Kidney epithelial cell (primary cell): ENCODE results near the gene SEMA4B. TPM values are rescaled to one million over a fixed set of nuclear protein-coding genes. Genes with fewer than 3 reads are reported as not detected.

ENCODE experiments used
- DNase-seq: peaks from one replicate; pipeline ENCODE4 v3.0.0-alpha.2; 2010; ENCODE audit warnings: low read depth
- H3K27me3 ChIP-seq: 2 replicates; pipeline ENCODE4 v1.6.0; 2011; ENCODE audit warnings: low read length; ENCODE audit not compliant: control insufficient read depth, insufficient read depth
- H3K36me3 ChIP-seq: 2 replicates; pipeline ENCODE4 v1.5.1; 2011; ENCODE audit warnings: low read length; ENCODE audit not compliant: control insufficient read depth, insufficient read depth
- H3K4me3 ChIP-seq: 2 replicates; pipeline ENCODE4 v1.5.1; 2011; ENCODE audit warnings: low read depth, mild to moderate bottlenecking, control low read depth, low read length
- CTCF ChIP-seq: IDR thresholded peaks from 2 replicates; pipeline ENCODE4 v1.5.1; 2011; ENCODE audit warnings: mild to moderate bottlenecking, moderate library complexity, low read length, control low read depth, inconsistent platforms; ENCODE audit not compliant: insufficient read depth, poor library complexity, severe bottlenecking
- total RNA-seq: library from RNA; depleted of rRNA; stranded (reverse); fragments of >200 nt; gene quantifications from 2 replicates; pipeline ENCODE4 v1.2.3, GENCODE V29; 2015

SEMA4B gene
- total RNA-seq, 1 donor from 2014 or later = 44.2 TPM

GRCh38 chr15:90221246-90221900 lies 20.2 kb downstream of the SEMA4B start:
- H3K36me3 ChIP-seq = peaks cover 4% of the 10 kb centered on the region

DNA sequence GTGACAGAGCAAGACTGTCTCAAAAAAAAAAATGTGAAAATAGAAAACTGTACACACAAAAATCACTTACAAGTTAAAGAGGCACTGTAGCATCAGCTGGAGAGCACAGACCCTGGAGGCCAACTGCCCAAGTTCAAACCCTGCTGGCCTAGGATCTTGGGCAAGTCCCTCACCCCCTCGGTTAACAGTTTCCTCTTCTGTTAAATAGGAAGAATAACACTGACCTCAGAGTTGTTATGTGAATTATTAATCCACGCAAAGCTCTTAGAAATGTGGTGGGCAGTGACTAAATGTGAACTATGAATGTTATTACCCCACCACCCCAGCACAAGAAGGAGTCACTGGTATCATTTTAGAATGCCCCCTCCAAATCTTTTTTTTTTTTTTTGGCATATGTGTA lies 21.4 kb downstream of the SEMA4B start:
- no peak for TF ChIP-seq CTCF
- H3K4me3 ChIP-seq = no peak overlapping the region
- DNase-seq = no peak
- no peaks in the 10 kb centered on the region for H3K27me3 ChIP-seq
- H3K36me3 ChIP-seq = peaks cover 6% of the 10 kb centered on the region

More at GRCh38 chr15:90221246-90221900, 20.2 kb downstream of the SEMA4B start:
- TF ChIP-seq CTCF = peak; percentile 75
- no peak for DNase-seq
- H3K27me3 ChIP-seq = no peaks in the 10 kb centered on the region
- H3K4me3 ChIP-seq = no peak overlapping the region

- Histone ChIP-seq H3K36me3 (peaks cover 6% of the 10 kb centered on the region), H3K4me3 (no peak overlapping the region), H3K27me3 (no peaks in the 10 kb centered on the region)
- no peak for TF ChIP-seq CTCF
- DNase-seq = no peak
Observed at GRCh38 chr15:90223441-90224165, 22.5 kb downstream of the SEMA4B start.

GRCh38 chr15:90225047-90225446 lies 23.9 kb downstream of the SEMA4B start:
- no peak overlapping the region for H3K4me3 ChIP-seq
- no peak for TF ChIP-seq CTCF
- no peaks in the 10 kb centered on the region for H3K27me3 ChIP-seq
- DNase-seq = no peak
- peaks cover 6% of the 10 kb centered on the region for H3K36me3 ChIP-seq

DNA sequence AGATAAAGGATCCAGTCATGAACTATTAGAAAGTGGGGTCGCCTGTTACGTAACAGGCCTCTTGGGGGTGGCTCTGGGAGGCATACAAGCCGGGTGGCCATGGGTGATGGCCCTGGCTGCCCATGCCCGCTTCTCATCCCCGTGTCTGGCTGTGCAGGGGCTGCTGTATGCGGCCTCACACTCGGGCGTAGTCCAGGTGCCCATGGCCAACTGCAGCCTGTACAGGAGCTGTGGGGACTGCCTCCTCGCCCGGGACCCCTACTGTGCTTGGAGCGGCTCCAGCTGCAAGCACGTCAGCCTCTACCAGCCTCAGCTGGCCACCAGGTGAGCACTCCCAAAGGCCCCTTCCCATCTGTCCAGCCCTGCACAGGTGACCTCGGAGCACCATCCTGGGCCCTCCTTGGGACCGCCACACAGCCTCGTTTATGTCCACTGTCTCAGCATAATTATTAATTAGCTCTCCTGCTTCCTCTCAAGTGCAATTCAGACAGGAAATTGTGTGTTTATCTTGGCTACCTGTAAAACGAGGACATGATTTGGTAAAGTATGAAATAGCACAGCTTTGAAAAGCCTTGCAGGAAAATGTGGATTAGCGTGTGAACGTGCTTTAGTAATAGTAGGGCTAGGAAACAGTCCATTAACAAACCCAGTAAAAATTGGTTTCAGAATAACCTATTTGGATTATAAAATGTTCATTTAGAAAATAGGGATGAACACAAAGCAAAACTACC lies 24.5 kb downstream of the SEMA4B start:
- no peak for TF ChIP-seq CTCF
- Histone ChIP-seq H3K4me3 (no peak overlapping the region), H3K36me3 (peaks cover 4% of the 10 kb centered on the region), H3K27me3 (no peaks in the 10 kb centered on the region)
- no peak for DNase-seq
